Epithelial cell of prostate (primary cell): ENCODE measurements around the gene CLEC14A.

ENCODE experiments used
- DNase-seq: peaks from one replicate; pipeline ENCODE4 v3.0.0-alpha.2; 2011; ENCODE audit warnings: low read depth, low spot score
- H3K27ac ChIP-seq: fragments of 450-650 bp; 2 replicates; pipeline ENCODE4 v1.5.1; 2017; ENCODE audit warnings: mild to moderate bottlenecking

The CLEC14A gene

GRCh38 chr14:38207377-38207735 is 48.5 kb downstream of the CLEC14A start:
- DNase-seq, result no peak

GRCh38 chr14:38206689-38207376 is 49.1 kb downstream of the CLEC14A start:
- H3K27ac ChIP-seq, result no peak overlapping the region
- DNase-seq, result no peak

More at GRCh38 chr14:38207377-38207735, 48.5 kb downstream of the CLEC14A start:
- no peak overlapping the region for H3K27ac ChIP-seq

- no peak for DNase-seq
- H3K27ac ChIP-seq, result no peak overlapping the region
Measured at GRCh38 chr14:38205949-38206665, 49.8 kb downstream of the CLEC14A start.

GRCh38 chr14:38205119-38205813 is 50.6 kb downstream of the CLEC14A start:
- H3K27ac ChIP-seq, result no peak overlapping the region
- DNase-seq, result no peak

GRCh38 chr14:38204719-38205115 is 51.2 kb downstream of the CLEC14A start:
- H3K27ac ChIP-seq, result no peak overlapping the region

More at GRCh38 chr14:38204719-38205115, 51.2 kb downstream of the CLEC14A start:
- no peak for DNase-seq
